Spleen (tissue), 7 donors: Measurements from ENCODE around the gene ERC2.

Experiments used
- POLR2A ChIP-seq, 3 donors: fragments of 450-650 bp; IDR thresholded peaks; one replicate each; pipeline ENCODE4 v1.5.1; 2017; ENCODE audit warnings: antibody characterized with exemption in 3 of 3, mild to moderate bottlenecking in 1 of 3
- POLR2AphosphoS5 ChIP-seq, 3 donors: sonication (generic); formaldehyde crosslinking; IDR thresholded peaks; one replicate each; pipeline ENCODE4 v1.5.1; 2017; ENCODE audit warnings: antibody characterized with exemption in 3 of 3
- TF ChIP-seq, protein P1 (sequence below), 11 experiments: fragments of 200-600 bp in 7 of 11; fragments of 450-650 bp in 4 of 11; sonication (generic) in 4 of 11; IDR thresholded peaks in 8 of 11; conservative IDR thresholded peaks in 3 of 11; 1 replicate in 7 of 11; 2 replicates in 4 of 11; pipeline versions ENCODE4 v1.4.0 to v1.8.0; 2016 to 2021; ENCODE audit warnings: antibody characterized with exemption in 11 of 11, inconsistent platforms in 4 of 11, mild to moderate bottlenecking in 1 of 11
- donor health status: DM: no; HTN: no; CAD: no; lungs with moderate emphysema.
- donor health status: DM: no; HTN: no; CAD: no.
- donor health status: DM: no; HTN: no; CAD: no.

DNA sequence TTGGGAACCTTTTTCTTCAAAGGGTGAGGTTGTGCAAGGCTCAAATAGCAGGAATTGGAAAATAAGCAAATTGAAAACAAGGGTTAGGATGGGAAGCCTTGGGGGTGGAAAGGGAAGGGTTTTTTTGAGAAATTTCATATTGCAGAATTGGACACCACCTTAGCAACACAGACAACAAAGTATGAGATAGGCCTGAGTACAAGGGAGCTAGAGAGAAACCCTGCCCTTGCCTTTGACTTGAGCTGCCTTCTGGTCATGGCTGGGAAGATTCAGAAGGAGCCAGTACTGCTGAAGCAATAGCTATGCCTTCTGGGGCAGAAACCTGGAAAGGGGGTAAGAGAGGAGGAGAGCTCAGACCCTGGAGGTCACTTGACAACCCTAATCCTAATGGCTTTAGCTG is 445.6 kb downstream of the ERC2 start:
- TF ChIP-seq, protein P1, sequence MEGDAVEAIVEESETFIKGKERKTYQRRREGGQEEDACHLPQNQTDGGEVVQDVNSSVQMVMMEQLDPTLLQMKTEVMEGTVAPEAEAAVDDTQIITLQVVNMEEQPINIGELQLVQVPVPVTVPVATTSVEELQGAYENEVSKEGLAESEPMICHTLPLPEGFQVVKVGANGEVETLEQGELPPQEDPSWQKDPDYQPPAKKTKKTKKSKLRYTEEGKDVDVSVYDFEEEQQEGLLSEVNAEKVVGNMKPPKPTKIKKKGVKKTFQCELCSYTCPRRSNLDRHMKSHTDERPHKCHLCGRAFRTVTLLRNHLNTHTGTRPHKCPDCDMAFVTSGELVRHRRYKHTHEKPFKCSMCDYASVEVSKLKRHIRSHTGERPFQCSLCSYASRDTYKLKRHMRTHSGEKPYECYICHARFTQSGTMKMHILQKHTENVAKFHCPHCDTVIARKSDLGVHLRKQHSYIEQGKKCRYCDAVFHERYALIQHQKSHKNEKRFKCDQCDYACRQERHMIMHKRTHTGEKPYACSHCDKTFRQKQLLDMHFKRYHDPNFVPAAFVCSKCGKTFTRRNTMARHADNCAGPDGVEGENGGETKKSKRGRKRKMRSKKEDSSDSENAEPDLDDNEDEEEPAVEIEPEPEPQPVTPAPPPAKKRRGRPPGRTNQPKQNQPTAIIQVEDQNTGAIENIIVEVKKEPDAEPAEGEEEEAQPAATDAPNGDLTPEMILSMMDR (IDR thresholded peaks at IDR 0.05 in 8 of 11, conservative IDR thresholded peaks at IDR 0.05 in 3 of 11): no peak
- TF ChIP-seq POLR2A (IDR thresholded peaks at IDR 0.05) (no peak), POLR2AphosphoS5 (IDR thresholded peaks at IDR 0.05) (no peak)
